Measurements from ENCODE around the gene DMXL1.
A peak's percentile ranks its signal among the peaks of the same experiment; 100 is the strongest.

DMXL1 gene

DNA sequence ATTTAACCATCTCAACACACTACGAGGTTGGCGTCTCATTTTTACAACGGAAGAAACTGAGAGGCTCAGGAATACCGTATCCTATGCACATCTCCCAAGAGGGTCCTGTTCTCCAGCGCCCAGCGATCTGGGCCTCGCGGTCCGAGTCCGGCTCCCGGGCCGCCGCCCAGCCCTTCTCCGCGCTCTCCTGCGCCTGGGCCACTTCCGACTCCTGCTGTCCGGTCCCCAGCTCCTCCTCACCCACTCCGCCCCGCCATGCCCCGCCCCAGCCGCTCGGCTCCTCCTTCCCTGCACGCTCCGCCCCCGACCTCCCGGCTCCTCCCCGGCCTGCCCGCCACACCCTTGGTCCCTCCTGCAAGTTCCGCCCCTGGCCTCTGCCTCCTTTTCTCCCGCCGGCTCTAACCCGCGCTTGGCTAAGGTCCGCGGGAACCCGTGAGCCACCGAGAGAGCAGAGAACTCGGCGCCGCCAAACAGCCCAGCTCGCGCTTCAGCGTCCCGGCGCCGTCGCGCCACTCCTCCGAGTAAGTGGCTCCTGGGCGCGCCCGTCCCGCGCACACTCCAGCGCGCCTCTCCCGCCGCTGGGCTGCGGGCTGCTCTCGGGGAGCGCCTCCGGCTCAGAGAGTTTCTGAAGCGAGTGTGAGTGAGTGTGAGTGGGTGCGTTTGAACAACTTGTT, 197.6 kb downstream of the DMXL1 start:
- H3K4me3 ChIP-seq (ENCODE audit: low read depth, low read length), result peak overlapping the region; percentile 84

DNA sequence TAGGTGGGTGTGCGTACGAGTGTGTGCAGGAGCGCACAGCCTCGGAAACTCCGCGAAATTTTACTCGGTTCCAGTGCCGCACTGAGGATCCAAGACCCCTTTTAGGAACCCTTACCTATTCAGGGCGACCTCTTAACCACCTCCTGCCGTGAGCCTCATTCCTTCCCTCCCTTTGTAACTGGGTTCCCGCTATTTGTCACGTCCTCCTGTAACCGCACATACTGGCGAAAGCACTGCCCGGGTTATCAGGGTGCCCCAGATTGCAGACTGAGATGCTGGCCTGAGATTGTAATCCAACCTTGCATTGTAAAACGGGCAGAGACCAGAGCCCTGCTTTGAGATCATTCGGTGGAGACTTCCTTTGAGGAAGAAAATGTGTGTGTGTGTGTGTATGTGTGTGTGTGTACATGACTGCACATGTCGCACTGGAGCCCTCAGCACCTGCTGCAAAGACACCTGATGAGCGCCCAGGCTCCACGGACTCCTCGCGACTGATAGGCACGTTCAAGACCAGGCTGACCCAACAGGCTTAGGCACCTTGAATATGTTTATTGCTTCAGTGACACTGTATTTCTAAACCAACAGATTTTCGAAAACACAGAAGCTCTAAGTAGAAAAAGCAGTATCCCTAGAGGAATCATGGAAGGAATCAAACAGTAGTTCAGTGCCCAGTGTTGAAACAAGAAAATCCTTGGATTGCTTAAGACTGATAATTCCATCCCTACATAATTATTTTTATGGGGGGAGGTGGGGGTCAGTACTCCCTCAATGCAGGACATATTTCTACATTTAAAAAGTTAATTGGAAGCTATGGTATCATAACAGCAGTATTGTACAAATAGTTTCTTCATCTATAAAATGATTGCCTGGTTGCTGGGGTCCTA, 198.4 kb downstream of the DMXL1 start:
- H3K4me3 ChIP-seq (ENCODE audit: low read depth, low read length), result peak overlapping the region; percentile 84
- peak; percentile 37 for DNase-seq (ENCODE audit: low read depth)
- TF ChIP-seq, protein P1, sequence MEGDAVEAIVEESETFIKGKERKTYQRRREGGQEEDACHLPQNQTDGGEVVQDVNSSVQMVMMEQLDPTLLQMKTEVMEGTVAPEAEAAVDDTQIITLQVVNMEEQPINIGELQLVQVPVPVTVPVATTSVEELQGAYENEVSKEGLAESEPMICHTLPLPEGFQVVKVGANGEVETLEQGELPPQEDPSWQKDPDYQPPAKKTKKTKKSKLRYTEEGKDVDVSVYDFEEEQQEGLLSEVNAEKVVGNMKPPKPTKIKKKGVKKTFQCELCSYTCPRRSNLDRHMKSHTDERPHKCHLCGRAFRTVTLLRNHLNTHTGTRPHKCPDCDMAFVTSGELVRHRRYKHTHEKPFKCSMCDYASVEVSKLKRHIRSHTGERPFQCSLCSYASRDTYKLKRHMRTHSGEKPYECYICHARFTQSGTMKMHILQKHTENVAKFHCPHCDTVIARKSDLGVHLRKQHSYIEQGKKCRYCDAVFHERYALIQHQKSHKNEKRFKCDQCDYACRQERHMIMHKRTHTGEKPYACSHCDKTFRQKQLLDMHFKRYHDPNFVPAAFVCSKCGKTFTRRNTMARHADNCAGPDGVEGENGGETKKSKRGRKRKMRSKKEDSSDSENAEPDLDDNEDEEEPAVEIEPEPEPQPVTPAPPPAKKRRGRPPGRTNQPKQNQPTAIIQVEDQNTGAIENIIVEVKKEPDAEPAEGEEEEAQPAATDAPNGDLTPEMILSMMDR (conservative IDR thresholded peaks at IDR 0.05; ENCODE audit: low read depth, low read length), result no peak

More for the DNA sequence above, 197.6 kb downstream of the DMXL1 start:
- TF ChIP-seq, protein P1 (conservative IDR thresholded peaks at IDR 0.05; ENCODE audit: low read depth, low read length), result no peak
- peak; percentile 94 for DNase-seq (ENCODE audit: low read depth)

DNA sequence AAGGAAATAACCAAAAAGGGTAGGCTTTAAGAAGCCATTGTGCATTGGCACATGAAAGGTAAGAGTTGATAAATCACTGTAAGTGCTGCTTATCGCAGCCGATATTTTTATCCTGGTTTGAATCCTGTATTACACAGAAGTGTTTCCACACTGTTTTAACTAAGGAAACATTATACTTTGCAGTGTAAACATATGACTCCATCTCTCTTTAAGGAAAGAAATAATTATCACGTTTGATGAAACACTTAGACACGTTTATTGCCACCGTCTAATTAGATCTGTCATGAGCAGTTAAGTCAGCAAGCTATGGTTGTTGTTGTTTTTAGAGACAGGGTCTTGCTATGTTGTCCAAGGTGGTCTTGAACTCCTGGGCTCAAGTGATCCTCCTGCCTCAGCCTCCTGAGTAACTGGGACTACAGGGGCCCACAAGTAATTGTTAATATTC, 199.3 kb downstream of the DMXL1 start:
- DNase-seq (ENCODE audit: low read depth), result no peak
- TF ChIP-seq, protein P1 (conservative IDR thresholded peaks at IDR 0.05; ENCODE audit: low read depth, low read length), result no peak
- no peak overlapping the region for H3K4me3 ChIP-seq (ENCODE audit: low read depth, low read length)

DNA sequence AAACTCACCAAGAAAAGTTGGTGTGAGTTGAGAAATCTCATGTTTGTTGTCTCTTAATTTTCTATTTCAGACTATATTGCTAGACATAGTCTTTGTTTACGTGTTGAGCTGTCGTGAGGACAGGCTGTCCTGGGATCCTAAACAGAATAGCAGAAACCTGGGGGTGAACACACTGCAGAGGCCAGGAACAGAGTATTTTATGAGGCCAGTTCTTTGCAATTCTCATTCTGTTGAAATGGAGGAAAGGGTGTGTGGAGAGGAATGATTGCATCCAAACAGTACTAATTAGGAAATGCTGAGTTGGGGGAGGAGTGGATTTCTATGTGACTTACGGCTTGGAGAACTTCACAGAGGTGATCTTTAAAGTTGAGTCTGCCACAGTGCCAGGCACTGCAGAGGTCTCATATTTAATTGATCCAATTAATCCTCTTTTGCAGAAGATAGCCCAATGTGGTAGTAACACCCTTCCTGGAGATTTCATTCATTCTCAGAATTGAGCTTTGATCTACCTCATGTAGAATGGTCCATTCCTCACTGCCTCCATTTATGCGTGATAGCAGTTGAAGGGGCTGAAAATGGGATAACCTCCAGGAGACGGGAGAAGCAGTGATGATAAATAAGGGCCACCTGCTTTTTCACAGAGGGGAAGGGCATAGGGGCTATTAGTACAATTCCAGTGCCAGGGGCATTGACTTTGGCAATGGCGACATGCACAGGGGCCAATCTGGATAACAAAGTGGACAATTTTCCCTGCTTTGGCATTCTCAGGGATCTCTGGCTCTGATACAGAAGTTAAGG, 200.3 kb downstream of the DMXL1 start:
- no peak overlapping the region for H3K4me3 ChIP-seq (ENCODE audit: low read depth, low read length)
- TF ChIP-seq, protein P1 (conservative IDR thresholded peaks at IDR 0.05; ENCODE audit: low read depth, low read length), result no peak
- DNase-seq (ENCODE audit: low read depth), result no peak

DNA sequence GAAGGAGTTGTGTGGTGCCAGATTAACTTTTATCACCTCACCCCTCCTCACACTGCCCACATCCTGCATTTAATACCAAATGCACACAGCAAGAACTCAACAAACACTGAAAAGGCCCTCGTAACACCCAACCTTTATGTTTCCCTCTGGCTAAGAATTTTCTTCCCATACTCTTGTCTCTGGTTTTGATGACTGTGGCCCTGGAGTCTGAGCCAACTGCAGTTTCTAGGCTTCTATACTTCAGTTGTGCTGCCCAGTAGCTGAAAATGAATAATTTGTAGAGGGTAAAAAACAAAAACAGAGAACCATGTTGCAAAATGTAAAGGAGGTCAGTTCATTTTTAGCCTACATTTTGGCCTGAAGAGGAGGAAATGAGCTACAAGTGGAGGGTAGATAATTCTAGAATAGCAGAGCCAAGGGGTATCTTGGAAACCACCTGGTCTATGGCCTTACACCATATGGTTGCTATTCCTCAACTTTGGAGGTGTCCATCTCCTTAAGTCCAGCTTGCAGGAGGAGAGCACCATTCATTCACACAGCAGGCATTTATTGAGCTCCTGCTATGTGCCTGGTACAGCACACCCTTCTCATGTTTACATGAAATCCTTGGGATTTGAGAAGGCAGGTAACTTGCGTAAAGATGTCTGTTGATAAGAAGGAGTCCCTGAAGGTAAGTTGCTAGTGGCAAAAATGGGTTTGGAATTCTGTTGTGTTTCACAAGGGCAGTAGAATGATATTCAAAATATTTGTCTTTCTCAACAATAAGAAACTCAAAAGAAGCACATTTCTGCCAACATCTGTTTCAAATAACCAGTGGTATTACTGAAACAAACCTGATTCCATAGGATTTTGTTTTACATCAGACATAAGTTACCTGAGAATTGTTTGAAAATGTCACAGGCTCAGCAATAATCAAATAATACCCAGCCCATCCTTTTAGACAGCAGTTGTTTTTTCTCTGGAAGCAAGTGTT, 201.2 kb downstream of the DMXL1 start:
- no peak overlapping the region for H3K4me3 ChIP-seq (ENCODE audit: low read depth, low read length)
- TF ChIP-seq, protein P1 (conservative IDR thresholded peaks at IDR 0.05; ENCODE audit: low read depth, low read length), result no peak
- DNase-seq (ENCODE audit: low read depth), result no peak

DNA sequence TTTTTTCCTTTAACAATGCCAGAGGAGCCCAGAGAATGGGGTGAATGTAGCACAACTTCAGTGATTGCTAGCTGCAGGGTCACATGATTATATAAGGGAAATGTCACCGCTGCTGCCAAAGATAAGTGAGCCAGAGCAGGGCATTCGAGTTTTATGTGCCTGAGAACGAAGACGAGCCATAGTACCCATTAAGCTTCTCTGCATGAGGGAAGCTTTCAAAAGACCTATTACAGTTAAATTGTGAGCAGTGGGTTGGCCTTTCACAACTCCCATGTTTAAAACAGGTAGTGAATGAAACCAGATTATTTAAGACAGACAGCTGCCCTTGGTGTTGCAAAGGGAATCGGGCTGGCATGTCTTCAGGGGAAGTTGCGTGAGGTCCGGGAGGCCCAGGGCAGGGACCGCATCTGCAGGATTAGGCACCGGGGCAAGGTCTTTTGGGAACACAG, 202.5 kb downstream of the DMXL1 start:
- DNase-seq (ENCODE audit: low read depth), result no peak
- H3K4me3 ChIP-seq (ENCODE audit: low read depth, low read length), result no peak overlapping the region

More for the DNA sequence above, 202.5 kb downstream of the DMXL1 start:
- TF ChIP-seq, protein P1 (conservative IDR thresholded peaks at IDR 0.05; ENCODE audit: low read depth, low read length), result no peak
